ENCODE data around the gene WNT6.

WNT6 gene

GRCh38 chr2:218877891-218878290 lies 18.3 kb downstream of the WNT6 start:
- DNase-seq (ENCODE audit: low spot score), result no peak

- DNase-seq (ENCODE audit: low spot score), result no peak
These were observed 18.9 kb downstream of the WNT6 start for GRCh38 chr2:218878486-218878885.

- DNase-seq (ENCODE audit: low spot score), result no peak
These were observed 19.5 kb downstream of the WNT6 start for GRCh38 chr2:218878926-218879761.

GRCh38 chr2:218879776-218880101 lies 20.1 kb downstream of the WNT6 start:
- DNase-seq (ENCODE audit: low spot score), result no peak

DNA sequence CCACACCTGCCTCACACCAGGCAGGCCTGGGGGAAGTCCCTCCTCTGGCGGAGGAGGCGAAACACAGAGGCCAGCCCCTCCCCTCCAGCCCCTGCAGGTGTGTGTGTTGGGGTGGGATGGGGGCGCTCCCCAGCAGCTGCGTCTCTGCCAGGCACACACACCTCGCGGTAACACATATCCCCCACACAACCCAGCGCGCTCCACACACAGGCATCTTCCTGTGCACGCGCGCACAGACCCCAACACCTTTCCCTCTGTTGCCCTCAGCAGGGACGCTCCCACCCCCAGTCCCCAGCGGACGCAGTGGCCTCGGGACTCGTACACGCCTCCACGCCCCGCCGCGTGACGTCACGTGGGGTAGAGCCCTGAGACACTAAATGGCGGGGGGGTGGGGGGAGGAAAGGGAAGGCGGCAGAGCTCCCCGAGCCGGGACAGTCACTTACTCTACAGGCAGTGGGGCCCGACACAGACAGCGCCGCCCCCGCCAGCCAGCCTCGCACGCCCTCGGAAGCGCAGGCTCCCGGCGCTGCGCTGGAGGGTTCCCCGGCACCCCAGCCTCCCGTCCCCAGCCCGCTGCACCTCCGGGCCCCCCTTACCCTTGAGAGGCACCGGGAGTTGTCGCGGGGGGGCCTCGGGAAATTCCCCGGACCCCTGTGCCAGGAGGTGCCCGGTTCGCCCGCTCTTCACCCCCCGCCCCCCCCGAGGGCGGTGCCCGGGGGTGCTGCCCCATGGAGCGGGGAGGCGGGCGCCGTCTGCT lies 20.7 kb downstream of the WNT6 start, which contains the start of gene WNT10A:
WNT10A (plus strand) TSS at position 751 of the 757 bp plus-strand sequence. CDS start 144 bp downstream, outside the sequence.
- DNase-seq (ENCODE audit: low spot score), result no peak

DNA sequence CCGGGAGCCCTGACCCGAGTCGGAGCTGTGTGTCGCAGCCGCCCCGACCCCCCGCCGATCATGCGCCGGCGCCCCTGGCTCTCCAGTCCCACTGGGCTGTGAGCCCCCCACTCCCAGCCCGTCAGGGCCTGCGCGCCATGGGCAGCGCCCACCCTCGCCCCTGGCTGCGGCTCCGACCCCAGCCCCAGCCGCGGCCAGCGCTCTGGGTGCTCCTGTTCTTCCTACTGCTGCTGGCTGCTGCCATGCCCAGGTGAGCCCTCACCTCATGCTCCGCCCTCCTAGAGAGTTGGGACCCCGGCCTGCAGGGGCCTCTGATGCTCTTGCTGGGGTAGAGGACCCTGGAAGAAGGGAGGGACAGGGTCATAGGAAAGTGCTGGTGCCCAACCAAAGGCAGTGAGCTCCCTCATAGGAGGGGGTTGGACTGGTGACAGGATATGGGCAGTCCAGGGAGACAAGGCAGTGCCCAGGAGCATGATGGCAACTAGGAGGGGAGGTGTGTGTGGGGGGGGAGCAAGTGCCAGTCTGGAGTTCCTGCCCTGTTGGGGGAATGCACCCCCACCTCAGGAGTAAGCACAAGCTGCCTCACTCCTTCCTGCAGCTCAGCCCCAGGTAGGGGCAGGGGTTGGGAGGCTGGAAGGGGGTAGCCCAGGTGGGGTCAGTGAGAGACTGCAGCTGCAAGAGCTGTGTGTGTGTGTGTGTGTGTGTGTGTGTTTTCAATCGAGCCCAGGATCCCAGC lies 21.4 kb downstream of the WNT6 start:
- DNase-seq (ENCODE audit: low spot score), result no peak

DNA sequence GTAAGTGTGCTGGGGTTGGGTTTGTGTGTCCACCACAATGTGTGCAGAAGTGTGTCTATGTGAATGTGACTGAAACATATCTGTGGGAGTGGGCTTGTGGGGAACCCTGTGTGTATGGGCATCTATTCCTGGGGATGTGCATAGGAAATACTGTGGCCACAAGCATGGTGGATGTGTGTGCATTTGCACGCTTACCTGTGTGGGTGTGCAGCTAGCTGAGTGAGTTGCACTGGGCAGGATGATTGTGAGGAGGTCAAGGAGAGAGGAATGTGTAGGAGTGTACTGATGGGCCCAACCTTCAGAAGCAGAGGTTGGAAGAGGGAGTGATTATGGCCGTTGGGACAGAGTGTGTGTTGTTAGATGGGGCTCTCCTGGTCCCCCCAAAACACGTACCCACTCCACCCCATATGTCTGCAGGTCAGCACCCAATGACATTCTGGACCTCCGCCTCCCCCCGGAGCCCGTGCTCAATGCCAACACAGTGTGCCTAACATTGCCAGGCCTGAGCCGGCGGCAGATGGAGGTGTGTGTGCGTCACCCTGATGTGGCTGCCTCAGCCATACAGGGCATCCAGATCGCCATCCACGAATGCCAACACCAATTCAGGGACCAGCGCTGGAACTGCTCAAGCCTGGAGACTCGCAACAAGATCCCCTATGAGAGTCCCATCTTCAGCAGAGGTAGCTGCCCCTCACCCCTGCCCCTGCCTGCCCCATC lies 22.3 kb downstream of the WNT6 start:
- DNase-seq (ENCODE audit: low spot score), result no peak

GRCh38 chr2:218882461-218882816 lies 22.8 kb downstream of the WNT6 start:
- no peak for DNase-seq (ENCODE audit: low spot score)

DNA sequence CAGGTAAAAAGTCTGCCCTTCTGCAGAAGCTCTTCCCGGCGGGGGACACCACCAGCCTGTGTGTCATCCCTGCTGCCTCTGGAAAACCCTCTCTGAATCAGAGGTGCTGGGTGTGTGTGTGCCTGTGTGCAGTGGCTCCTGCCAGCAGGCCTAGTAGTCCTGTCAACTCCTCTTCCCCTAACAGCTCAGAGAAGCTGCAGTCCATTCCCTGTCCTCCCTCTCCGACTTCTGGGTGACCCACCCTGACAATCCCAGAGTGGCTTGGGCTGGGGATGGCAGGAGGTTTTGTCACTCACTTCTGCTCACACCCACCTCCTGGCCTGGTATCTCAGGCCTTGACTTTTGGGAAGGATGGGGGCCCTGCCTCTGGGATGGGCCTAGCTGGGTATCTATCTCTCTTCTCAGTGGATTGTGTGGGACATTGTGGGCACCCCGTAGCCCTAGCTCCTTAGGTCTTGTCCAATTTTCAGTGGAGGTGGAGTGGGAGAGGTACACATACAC lies 23.3 kb downstream of the WNT6 start:
- no peak for DNase-seq (ENCODE audit: low spot score)

GRCh38 chr2:218883491-218884490 lies 24.2 kb downstream of the WNT6 start:
- DNase-seq (ENCODE audit: low spot score), result no peak

GRCh38 chr2:218884519-218884918 lies 24.9 kb downstream of the WNT6 start:
- no peak for DNase-seq (ENCODE audit: low spot score)

GRCh38 chr2:218885981-218886947 lies 26.7 kb downstream of the WNT6 start:
- no peak for DNase-seq (ENCODE audit: low spot score)

DNA sequence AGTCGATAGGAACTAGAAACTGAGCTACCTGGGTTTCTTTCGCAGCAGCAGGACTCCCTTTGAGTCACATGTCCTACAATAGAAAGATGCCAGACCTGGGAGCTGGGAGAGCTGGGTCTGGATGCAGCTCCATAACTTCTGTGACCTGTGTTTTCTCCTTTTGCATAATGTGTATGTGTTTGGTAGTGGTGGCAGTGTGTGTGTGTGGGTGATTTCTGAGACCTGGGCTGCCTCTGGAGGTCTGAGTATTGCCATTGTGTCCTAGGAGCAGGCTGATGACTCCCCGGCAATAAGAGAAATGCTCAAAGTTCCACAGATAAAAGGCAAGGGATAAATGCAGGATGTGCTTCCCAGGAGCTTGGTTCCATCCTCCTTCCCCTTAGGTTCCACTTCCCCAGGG lies 27.5 kb downstream of the WNT6 start:
- no peak for DNase-seq (ENCODE audit: low spot score)

GRCh38 chr2:218888341-218888740 lies 28.7 kb downstream of the WNT6 start:
- no peak for DNase-seq (ENCODE audit: low spot score)

DNA sequence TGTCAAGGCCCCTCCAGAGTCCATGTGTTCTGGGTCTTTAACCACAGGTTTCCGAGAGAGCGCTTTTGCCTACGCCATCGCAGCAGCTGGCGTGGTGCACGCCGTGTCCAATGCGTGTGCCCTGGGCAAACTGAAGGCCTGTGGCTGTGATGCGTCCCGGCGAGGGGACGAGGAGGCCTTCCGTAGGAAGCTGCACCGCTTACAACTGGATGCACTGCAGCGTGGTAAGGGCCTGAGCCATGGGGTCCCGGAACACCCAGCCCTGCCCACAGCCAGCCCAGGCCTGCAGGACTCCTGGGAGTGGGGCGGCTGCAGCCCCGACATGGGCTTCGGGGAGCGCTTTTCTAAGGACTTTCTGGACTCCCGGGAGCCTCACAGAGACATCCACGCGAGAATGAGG lies 30.3 kb downstream of the WNT6 start:
- no peak for DNase-seq (ENCODE audit: low spot score)

DNA sequence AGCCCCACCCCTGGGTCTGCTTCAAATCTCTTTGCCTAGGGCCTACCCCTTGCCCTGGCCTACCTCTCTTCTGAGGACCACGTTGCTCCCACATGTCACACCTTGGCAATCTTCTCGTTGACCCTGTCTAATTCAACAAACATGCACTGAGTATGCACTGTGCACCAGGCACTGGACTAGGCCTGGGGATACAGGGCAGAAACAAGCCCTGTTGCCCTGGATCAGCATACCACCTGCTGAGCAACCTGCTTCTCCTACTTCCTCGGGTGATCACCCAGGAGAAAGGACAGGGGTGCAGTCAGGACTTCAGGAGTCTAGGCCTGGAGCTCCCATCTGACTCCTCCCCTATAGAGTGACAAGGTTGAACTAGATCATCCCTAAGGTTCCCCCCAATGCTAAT lies 30.8 kb downstream of the WNT6 start:
- no peak for DNase-seq (ENCODE audit: low spot score)

- no peak for DNase-seq (ENCODE audit: low spot score)
These were observed 31.9 kb downstream of the WNT6 start for GRCh38 chr2:218891275-218892135.

- peak; percentile 44 for DNase-seq (ENCODE audit: low spot score)
These were observed 33.2 kb downstream of the WNT6 start for GRCh38 chr2:218892693-218893348.
